Calu3 (cell line): ENCODE results near the gene FZD7. TPM values are rescaled to one million over a fixed set of nuclear protein-coding genes. Genes with fewer than 3 reads are reported as not detected.
A peak's percentile ranks its signal among the peaks of the same experiment; 100 is the strongest.

Experiments
- BruUV-seq: library from RNA; stranded (reverse); fragments of 400-500 nt; replicated peaks from 2 replicates; lab custom pipeline; 2021; lab: Mats Ljungman, UMichigan
- CTCF ChIA-PET: fragments of 300-600 bp; sonication (Branson Sonifier 250); formaldehyde crosslinking; loops from one replicate; lab custom pipeline; 2022; ENCODE audit warnings: antibody characterized with exemption; lab: Charles Lee
- DNase-seq: peaks from one replicate; pipeline ENCODE4 v3.0.0; 2022
- H3K27ac Mint-ChIP-seq: one replicate; pipeline ENCODE4 v1.8.0; 2022; ENCODE audit warnings: mixed read lengths; ENCODE audit not compliant: unreplicated experiment
- H3K27me3 Mint-ChIP-seq: one replicate; pipeline ENCODE4 v1.8.0; 2022; ENCODE audit warnings: mixed read lengths; ENCODE audit not compliant: unreplicated experiment
- H3K36me3 Mint-ChIP-seq: one replicate; pipeline ENCODE4 v1.8.0; 2022; ENCODE audit warnings: mild to moderate bottlenecking, moderate library complexity, mixed read lengths; ENCODE audit not compliant: insufficient read depth, unreplicated experiment
- H3K4me1 Mint-ChIP-seq: one replicate; pipeline ENCODE4 v1.8.0; 2022; ENCODE audit warnings: mild to moderate bottlenecking, low read depth, mixed read lengths; ENCODE audit not compliant: unreplicated experiment
- H3K4me3 Mint-ChIP-seq: one replicate; pipeline ENCODE4 v1.8.0; 2022; ENCODE audit warnings: mild to moderate bottlenecking, low read depth, moderate library complexity, mixed read lengths; ENCODE audit not compliant: unreplicated experiment
- H3K9me3 Mint-ChIP-seq: one replicate; pipeline ENCODE4 v1.8.0; 2022; ENCODE audit warnings: low read depth, mixed read lengths; ENCODE audit not compliant: unreplicated experiment
- CTCF ChIP-seq: fragments of 200-600 bp; IDR thresholded peaks from one replicate; pipeline ENCODE4 v1.8.0; 2022; ENCODE audit warnings: antibody characterized with exemption; ENCODE audit not compliant: unreplicated experiment
- intact Hi-C: fragments of 100-400 bp; cut with micrococcal nuclease; formaldehyde crosslinking; loops from one replicate; pipeline ENCODE4 v1.10.0; 2022; ENCODE audit not compliant: unreplicated experiment
- total RNA-seq: library from RNA; stranded (reverse); gene quantifications from 2 replicates; pipeline ENCODE4 v1.2.3, GENCODE V29; 2022

FZD7 gene
- total RNA-seq, 1 experiment from 2014 or later = 17.7 TPM

GRCh38 chr2:202036601-202037037 lies 3.0 kb downstream of the FZD7 start:
- BruUV-seq = no TSS peak

GRCh38 chr2:202037086-202037485 lies 3.4 kb downstream of the FZD7 start:
- Mint-ChIP-seq H3K4me3 (no peak overlapping the region), H3K4me1 (peaks cover 16% of the 10 kb centered on the region), H3K9me3 (no peaks in the 10 kb centered on the region), H3K27me3 (no peaks in the 10 kb centered on the region), H3K27ac (no peak overlapping the region), H3K36me3 (peaks cover 22% of the 10 kb centered on the region)
- intact Hi-C loops = loop anchor here (5.0 kb wide), 1 partner anchor 240 kb away; no protein-coding TSS in a partner anchor
- CTCF ChIA-PET = no interaction called here
- BruUV-seq = TSS peak; percentile 42
- no peak for TF ChIP-seq CTCF
- no peak for DNase-seq

More at GRCh38 chr2:202036601-202037037, 3.0 kb downstream of the FZD7 start:
- Mint-ChIP-seq H3K4me3 (no peak overlapping the region), H3K36me3 (peaks cover 23% of the 10 kb centered on the region), H3K27ac (no peak overlapping the region), H3K4me1 (peaks cover 16% of the 10 kb centered on the region), H3K27me3 (no peaks in the 10 kb centered on the region), H3K9me3 (no peaks in the 10 kb centered on the region)
- CTCF ChIA-PET = no interaction called here
- no peak for TF ChIP-seq CTCF
- no peak for DNase-seq
- intact Hi-C loops = loop anchor here (5.0 kb wide), 1 partner anchor 239 kb away; no protein-coding TSS in a partner anchor

GRCh38 chr2:202038471-202039277 lies 5.0 kb downstream of the FZD7 start:
- CTCF ChIA-PET = no interaction called here
- H3K36me3 Mint-ChIP-seq = peaks cover 6% of the 10 kb centered on the region
- peak; percentile 51 for DNase-seq
- no peaks in the 10 kb centered on the region for H3K27me3 Mint-ChIP-seq
- BruUV-seq = no TSS peak
- intact Hi-C loops = loop anchor here (5.0 kb wide), 1 partner anchor 241 kb away; no protein-coding TSS in a partner anchor
- H3K4me3 Mint-ChIP-seq = peak overlapping the region; percentile 13
- H3K4me1 Mint-ChIP-seq = peaks cover 16% of the 10 kb centered on the region
- H3K27ac Mint-ChIP-seq = peak overlapping the region; percentile 63
- no peaks in the 10 kb centered on the region for H3K9me3 Mint-ChIP-seq
- TF ChIP-seq CTCF = no peak

GRCh38 chr2:202039278-202040078 lies 5.8 kb downstream of the FZD7 start:
- no peak for DNase-seq
- no peaks in the 10 kb centered on the region for H3K36me3 Mint-ChIP-seq
- H3K4me1 Mint-ChIP-seq = peaks cover 16% of the 10 kb centered on the region
- no peak for TF ChIP-seq CTCF
- H3K9me3 Mint-ChIP-seq = no peaks in the 10 kb centered on the region
- CTCF ChIA-PET = no interaction called here
- peak overlapping the region; percentile 63 for H3K27ac Mint-ChIP-seq
- BruUV-seq = no TSS peak
- intact Hi-C loops = loop anchor here (5.0 kb wide), 1 partner anchor 242 kb away; no protein-coding TSS in a partner anchor
- H3K4me3 Mint-ChIP-seq = no peak overlapping the region
- no peaks in the 10 kb centered on the region for H3K27me3 Mint-ChIP-seq
